Activated T-helper 1 cell treated with anti-CD3 and anti-CD28 coated beads, Interleukin-12 subunit alpha, Interleukin-12 subunit beta, Interleukin-2, Interleukin-4 antibody, amounts not matched to agents 30 ng/mL and 10 ng/mL and 1 ng/mL, durations not matched to agents 14 hours and 24 hours and 36 hours (primary cell): ENCODE results near the gene LRMDA. TPM values are rescaled to one million over a fixed set of nuclear protein-coding genes. Genes with fewer than 3 reads are reported as not detected.

ENCODE experiments used
- DNase-seq: peaks from one replicate; pipeline ENCODE4 v3.0.0; 2021; ENCODE audit warnings: low spot score
- H3K27ac Mint-ChIP-seq: one replicate; pipeline ENCODE4 v1.8.0; 2021; ENCODE audit warnings: mild to moderate bottlenecking, mixed read lengths
- H3K27me3 Mint-ChIP-seq: one replicate; pipeline ENCODE4 v1.8.0; 2022; ENCODE audit warnings: mild to moderate bottlenecking, moderate library complexity, mixed read lengths; ENCODE audit not compliant: insufficient read depth
- H3K36me3 Mint-ChIP-seq: one replicate; pipeline ENCODE4 v1.8.0; 2021; ENCODE audit warnings: low read depth, mixed read lengths
- H3K4me1 Mint-ChIP-seq: one replicate; pipeline ENCODE4 v1.8.0; 2021; ENCODE audit warnings: low read depth, mixed read lengths
- H3K4me3 Mint-ChIP-seq: one replicate; pipeline ENCODE4 v1.8.0; 2021; ENCODE audit warnings: mild to moderate bottlenecking, moderate library complexity, mixed read lengths
- H3K9me3 Mint-ChIP-seq: one replicate; pipeline ENCODE4 v1.8.0; 2021; ENCODE audit warnings: mixed read lengths
- intact Hi-C: fragments of 100-400 bp; cut with micrococcal nuclease; formaldehyde crosslinking; loops from one replicate; pipeline ENCODE4 v1.15.1; 2024
- total RNA-seq: library from RNA; stranded (reverse); gene quantifications from 2 replicates; pipeline ENCODE4 v1.2.3, GENCODE V29; 2022

Gene LRMDA
- total RNA-seq, 1 donor from 2014 or later: not detected

DNA sequence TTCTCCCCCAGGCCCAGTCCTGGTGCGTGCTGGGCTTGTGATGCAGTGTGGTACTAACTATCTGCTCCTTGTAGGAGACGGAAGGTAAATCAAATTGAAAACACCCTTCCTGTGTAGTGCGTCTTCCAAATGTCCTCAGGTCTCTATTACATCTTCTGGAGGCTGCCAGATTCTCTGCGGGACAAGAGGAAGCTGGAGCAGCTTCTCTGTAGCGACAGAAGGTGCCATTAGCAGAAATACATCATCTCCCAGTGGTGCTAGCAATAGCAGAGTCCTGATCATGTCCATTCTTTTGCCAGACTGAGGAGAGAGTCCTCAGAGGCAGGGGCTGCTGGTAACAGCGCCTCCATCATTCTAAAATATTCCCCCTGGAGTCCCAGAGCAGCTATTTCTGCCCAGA is 675.2 kb downstream of the LRMDA start:
- Mint-ChIP-seq H3K27ac (no peak overlapping the region), H3K36me3 (no peaks in the 10 kb centered on the region), H3K4me1 (no peaks in the 10 kb centered on the region), H3K4me3 (no peak overlapping the region), H3K9me3 (no peaks in the 10 kb centered on the region), H3K27me3 (no peaks in the 10 kb centered on the region)
- DNase-seq: no peak
- intact Hi-C loops: no loop called here

DNA sequence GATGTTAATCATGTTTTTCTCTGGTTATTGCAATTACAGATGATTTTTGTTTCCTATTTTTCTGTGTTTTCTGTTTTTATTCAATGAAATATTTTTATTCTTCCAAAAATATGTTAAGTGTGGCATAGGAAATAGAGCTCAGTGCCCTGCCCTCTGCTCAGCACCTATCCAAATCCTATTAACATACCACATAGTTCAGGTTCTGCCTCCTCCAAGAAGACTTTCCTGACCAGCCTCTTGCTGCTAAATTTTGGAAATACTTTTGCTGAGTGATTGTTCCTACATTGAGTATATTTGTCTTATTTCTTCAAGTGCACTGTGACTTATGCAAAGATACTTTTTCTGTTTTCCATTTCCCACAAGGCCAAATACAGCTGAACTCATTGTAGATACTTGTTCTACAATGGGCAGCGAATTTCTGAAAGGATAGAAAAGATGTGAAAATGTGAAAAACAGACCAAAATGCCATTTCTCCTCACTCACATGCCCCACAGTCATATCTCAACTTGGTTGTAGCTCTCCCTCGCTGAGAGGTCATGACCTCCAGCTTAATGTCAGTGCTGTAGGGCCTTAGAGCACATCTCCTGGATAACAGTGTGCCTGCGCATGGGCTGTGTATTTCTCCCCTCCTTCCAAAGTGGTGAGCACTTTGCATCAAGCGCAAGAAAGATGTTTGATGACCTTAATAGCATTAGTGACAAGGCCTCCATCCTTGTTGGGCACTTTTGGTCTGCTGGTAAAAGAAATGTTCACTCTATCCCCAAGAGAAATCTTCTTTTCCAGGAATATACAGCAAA is 677.3 kb downstream of the LRMDA start:
- no peak overlapping the region for H3K4me3 Mint-ChIP-seq
- no peaks in the 10 kb centered on the region for H3K27me3 Mint-ChIP-seq
- H3K36me3 Mint-ChIP-seq: no peaks in the 10 kb centered on the region
- DNase-seq: no peak
- H3K27ac Mint-ChIP-seq: no peak overlapping the region
- no peaks in the 10 kb centered on the region for H3K9me3 Mint-ChIP-seq
- H3K4me1 Mint-ChIP-seq: no peaks in the 10 kb centered on the region
- intact Hi-C loops: no loop called here

DNA sequence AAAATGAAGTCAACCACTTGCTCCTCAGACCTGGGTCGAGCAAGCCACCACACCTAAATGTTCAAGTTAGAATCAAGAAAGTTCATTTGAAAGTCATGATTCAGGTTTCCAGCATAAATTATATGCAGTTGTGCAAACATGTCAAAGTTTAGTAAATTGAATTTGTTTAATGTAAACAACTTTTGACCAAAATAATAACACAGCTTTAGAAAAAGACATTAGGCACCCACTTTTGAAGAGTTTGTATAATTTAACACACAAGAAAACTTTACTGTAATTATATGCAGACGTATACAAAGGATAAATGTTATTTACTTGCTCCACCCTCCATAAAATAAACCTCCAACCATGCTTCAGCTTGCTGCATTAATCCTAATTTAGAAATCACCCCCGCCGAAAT is 680.0 kb downstream of the LRMDA start:
- Mint-ChIP-seq H3K36me3 (no peaks in the 10 kb centered on the region), H3K4me3 (no peak overlapping the region), H3K27ac (no peak overlapping the region), H3K27me3 (no peaks in the 10 kb centered on the region), H3K9me3 (no peaks in the 10 kb centered on the region), H3K4me1 (no peaks in the 10 kb centered on the region)
- no peak for DNase-seq
- intact Hi-C loops: no loop called here

DNA sequence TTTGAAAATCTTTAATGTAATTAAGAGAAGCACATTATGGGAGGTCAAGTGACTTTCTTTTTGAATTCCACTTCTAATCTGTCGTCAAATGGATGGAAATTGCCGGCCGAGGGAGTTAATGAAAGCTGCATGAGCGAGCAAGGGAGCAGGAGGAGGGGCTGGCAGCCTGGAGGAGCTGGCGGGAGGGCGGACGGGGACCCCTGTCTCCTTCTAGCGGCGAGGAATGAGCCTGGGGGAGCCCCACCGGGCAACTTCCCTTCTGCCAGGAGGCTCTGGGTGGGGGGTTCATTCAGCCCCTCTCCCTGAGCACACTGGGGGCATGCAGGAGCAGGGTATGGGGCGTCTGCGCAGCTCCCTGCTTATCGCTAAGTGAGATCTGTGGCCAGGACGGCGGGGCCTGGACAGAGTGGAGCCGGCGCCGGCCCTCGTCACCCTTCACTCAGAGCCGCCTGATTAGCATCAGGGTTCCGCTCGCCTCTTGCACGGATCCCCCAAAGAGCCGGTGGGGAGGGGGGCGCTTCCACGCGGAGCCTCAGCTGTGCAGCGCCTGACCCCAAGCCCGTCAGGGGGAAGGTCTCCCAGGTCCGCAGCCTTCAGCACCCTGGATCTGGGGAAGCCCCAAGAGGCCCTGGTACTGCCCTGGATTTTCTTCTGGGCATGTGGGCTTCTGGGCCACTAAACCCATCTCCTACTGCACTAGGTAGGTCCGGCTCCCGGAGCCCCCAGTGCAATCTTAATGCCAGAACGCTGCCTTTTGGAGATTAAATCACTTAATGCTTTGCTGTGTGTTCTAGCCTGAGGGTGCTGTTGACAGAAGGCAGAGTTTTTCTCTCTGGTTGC is 680.8 kb downstream of the LRMDA start:
- no peak for DNase-seq
- intact Hi-C loops: no loop called here
- H3K4me1 Mint-ChIP-seq: no peaks in the 10 kb centered on the region
- H3K36me3 Mint-ChIP-seq: no peaks in the 10 kb centered on the region
- H3K27me3 Mint-ChIP-seq: no peaks in the 10 kb centered on the region
- no peaks in the 10 kb centered on the region for H3K9me3 Mint-ChIP-seq
- no peak overlapping the region for H3K27ac Mint-ChIP-seq
- no peak overlapping the region for H3K4me3 Mint-ChIP-seq

DNA sequence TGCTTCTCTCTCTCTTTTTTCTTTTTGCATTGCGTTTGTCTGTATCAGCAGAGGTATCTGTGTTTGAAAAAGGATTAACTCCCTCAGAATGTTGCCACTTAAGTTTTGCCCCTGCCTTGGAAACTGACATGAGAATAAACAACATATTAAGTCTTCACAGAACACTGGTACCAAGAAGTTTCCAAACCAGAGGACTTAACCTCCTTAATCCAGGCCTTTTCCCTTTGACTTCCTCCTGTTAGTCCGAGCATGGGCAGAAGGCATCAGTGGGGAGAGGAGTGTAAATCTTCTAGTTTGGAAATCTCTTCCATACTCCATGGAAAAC is 681.4 kb downstream of the LRMDA start:
- DNase-seq: no peak
- no peaks in the 10 kb centered on the region for H3K27me3 Mint-ChIP-seq
- H3K4me3 Mint-ChIP-seq: no peak overlapping the region
- H3K36me3 Mint-ChIP-seq: no peaks in the 10 kb centered on the region
- no peaks in the 10 kb centered on the region for H3K9me3 Mint-ChIP-seq
- H3K27ac Mint-ChIP-seq: no peak overlapping the region
- H3K4me1 Mint-ChIP-seq: no peaks in the 10 kb centered on the region
- intact Hi-C loops: no loop called here

DNA sequence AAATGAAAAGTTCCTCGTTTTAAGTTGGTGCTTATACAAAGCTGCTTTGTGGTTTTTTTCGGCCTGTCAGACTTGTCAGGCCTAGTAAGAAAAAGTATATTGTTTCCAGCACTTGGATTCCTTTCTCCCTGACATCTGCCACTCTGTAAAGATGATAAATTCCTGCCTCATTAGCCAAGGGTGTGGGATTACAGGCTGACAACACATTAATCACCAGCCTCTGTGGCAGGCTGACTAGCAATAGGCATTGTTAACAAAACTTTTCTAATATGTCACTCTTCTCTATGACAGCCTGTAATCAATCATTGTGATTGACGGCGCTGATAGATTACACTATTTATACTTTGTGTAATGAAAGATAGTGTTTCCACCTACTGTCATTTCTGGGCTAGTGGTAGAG is 682.5 kb downstream of the LRMDA start:
- H3K36me3 Mint-ChIP-seq: no peaks in the 10 kb centered on the region
- no peaks in the 10 kb centered on the region for H3K27me3 Mint-ChIP-seq
- no peaks in the 10 kb centered on the region for H3K9me3 Mint-ChIP-seq
- intact Hi-C loops: no loop called here
- H3K27ac Mint-ChIP-seq: no peak overlapping the region
- no peaks in the 10 kb centered on the region for H3K4me1 Mint-ChIP-seq
- no peak overlapping the region for H3K4me3 Mint-ChIP-seq
- DNase-seq: no peak

DNA sequence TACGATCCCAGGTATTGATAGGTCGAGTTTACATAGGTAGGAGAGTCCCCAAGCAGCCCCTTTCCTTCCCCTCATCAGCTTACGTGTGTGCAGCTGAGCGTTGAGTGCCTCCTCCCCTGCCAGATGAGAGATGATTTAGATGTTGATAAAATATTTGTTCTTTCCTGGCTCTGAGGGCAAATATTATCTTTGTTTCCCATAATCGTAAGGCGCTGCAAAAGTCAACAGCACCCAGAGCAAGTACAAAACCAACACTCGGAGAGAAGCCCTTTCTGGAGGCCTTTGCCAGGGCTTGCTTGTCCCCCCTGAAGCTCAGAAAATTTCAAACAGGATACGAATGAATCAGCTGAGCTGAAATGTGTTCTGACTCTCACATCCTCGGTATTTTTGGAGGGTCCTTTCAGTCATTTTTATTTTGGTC is 683.2 kb downstream of the LRMDA start:
- no peak for DNase-seq
- Mint-ChIP-seq H3K4me3 (no peak overlapping the region), H3K27me3 (no peaks in the 10 kb centered on the region), H3K36me3 (no peaks in the 10 kb centered on the region), H3K9me3 (no peaks in the 10 kb centered on the region), H3K27ac (no peak overlapping the region), H3K4me1 (no peaks in the 10 kb centered on the region)
- intact Hi-C loops: no loop called here

DNA sequence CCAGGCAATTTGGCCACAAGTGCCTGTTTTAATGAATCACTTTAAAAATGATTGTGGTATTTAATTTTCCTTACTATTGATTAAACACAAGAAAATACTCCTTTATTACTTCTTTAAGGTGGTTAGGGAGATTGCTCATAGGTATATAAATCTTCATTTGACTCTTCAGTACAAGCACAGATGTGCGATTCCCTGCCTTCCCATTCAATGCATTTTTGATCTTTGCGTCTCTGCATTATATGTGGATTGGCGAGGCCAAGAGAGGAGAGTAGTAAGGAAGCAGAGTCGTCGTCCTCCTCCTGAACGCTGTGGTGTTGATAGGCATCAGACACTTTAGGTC is 683.7 kb downstream of the LRMDA start:
- intact Hi-C loops: no loop called here
- no peak overlapping the region for H3K27ac Mint-ChIP-seq
- no peaks in the 10 kb centered on the region for H3K4me1 Mint-ChIP-seq
- H3K4me3 Mint-ChIP-seq: no peak overlapping the region
- H3K36me3 Mint-ChIP-seq: no peaks in the 10 kb centered on the region
- DNase-seq: no peak
- H3K27me3 Mint-ChIP-seq: no peaks in the 10 kb centered on the region
- no peaks in the 10 kb centered on the region for H3K9me3 Mint-ChIP-seq

DNA sequence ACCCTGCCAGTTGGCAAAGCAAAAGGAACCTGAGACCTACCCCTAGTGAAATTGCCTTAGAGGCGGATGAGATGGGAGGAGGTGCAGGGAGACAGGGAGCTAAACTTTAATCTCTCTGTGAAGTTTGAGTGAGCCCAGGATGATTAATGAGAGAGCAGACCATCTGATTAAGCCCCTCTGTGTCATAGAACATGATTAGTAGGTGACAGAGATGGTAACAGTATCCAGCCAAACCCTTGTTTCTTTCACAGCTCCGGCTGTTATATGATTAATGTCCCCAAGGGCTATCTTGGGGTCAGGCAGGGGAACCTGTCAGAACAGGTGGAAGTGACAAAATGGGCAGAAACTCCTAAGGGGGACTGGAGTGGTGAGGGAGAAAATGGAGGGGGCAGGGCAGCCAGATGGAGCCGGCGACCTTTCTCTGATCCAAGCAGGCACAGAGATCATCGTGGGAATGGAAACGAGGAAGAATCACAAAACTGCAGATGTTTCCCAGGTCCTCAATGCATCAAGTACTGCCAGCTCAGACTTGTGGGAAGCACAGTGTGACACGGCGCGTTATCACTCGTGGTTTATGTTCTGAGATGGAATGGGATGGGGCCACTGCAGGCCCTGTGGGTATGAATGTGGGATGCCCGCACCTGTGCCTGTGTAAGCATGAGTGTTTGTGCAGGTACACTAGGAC is 684.2 kb downstream of the LRMDA start:
- Mint-ChIP-seq H3K9me3 (no peaks in the 10 kb centered on the region), H3K27ac (no peak overlapping the region), H3K36me3 (no peaks in the 10 kb centered on the region), H3K4me3 (no peak overlapping the region), H3K4me1 (no peaks in the 10 kb centered on the region), H3K27me3 (no peaks in the 10 kb centered on the region)
- intact Hi-C loops: no loop called here
- no peak for DNase-seq

DNA sequence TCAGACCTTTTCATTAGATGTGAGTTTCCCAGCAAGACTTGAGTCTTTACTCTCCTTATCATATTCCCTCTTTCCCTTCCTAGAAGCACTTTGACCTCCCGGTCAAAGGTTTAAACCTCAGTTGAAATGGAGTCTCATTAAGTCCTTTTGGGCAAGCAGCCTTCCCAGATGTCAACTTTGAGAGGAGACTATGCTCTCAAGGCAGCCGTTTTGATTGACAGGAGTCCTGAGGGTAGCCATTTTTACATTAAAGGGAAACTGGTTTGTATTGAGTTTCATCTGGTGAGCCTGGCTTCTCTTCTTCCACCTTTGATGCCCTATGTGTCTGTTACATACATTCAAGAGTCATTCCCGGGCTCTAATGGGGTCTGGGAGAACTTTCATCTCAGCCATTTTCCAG is 685.1 kb downstream of the LRMDA start:
- no peaks in the 10 kb centered on the region for H3K9me3 Mint-ChIP-seq
- DNase-seq: no peak
- H3K36me3 Mint-ChIP-seq: no peaks in the 10 kb centered on the region
- no peaks in the 10 kb centered on the region for H3K4me1 Mint-ChIP-seq
- intact Hi-C loops: no loop called here
- H3K27ac Mint-ChIP-seq: no peak overlapping the region
- H3K27me3 Mint-ChIP-seq: no peaks in the 10 kb centered on the region
- H3K4me3 Mint-ChIP-seq: no peak overlapping the region

DNA sequence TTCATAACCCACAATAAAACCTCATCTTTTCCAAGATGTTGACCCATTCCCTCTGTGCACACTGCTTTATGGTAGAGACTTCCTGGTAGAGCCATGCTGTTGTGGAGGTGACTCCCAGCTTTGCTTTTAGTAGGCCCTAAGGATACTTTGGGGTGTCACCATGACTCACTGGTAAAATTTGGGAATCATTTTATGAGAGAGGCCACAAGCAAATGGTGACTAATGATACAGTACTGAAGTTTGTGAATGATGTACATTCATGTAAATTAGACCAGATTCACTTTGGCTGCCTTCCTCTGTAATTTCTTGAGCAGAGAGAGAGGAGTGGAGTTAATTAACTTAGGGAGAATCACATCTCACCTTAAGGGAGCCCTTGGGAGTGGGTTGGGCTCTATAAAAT is 686.5 kb downstream of the LRMDA start:
- DNase-seq: no peak
- no peaks in the 10 kb centered on the region for H3K9me3 Mint-ChIP-seq
- H3K36me3 Mint-ChIP-seq: no peaks in the 10 kb centered on the region
- H3K4me1 Mint-ChIP-seq: no peaks in the 10 kb centered on the region
- no peaks in the 10 kb centered on the region for H3K27me3 Mint-ChIP-seq
- H3K4me3 Mint-ChIP-seq: no peak overlapping the region
- intact Hi-C loops: no loop called here
- no peak overlapping the region for H3K27ac Mint-ChIP-seq

DNA sequence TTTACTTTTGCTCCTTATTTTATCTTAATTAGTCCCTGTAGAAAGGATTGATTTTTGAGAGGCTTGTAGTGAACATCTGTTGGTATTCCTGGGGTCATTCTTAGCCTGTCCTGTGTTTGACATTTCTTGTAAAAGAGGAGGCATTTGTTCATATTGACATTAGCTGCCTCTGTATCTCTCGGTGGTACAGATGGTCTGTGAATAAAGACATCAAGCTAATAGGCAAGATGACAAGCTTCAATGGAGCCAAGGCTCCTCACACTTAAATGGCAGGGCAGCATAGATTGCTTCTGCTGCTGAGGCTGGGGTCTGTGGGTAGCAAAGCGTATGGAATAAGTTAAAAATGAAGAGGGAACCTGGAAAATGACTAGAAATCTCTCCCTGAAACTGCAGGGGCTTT is 687.6 kb downstream of the LRMDA start:
- Mint-ChIP-seq H3K36me3 (no peaks in the 10 kb centered on the region), H3K27ac (no peak overlapping the region), H3K4me3 (no peak overlapping the region), H3K4me1 (no peaks in the 10 kb centered on the region), H3K9me3 (no peaks in the 10 kb centered on the region), H3K27me3 (no peaks in the 10 kb centered on the region)
- intact Hi-C loops: no loop called here
- DNase-seq: no peak

DNA sequence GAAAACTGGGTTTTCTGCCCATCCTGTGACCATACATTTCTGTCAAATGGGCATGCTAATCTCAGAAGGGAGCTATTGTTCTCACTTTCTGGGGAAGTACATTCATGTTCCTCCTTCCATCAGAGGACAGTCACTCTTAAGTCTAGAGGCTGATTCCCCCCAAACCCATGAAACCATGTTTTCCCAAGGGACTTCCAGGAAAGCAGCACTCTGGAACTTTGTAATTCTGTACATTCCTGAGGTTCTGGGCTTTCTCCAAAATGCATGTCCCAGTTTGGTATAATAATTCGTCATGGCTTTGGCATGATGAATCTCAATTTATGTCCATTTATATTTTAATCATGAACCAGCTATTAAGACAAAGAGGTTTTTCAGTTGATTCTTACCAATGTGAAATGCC is 688.1 kb downstream of the LRMDA start:
- Mint-ChIP-seq H3K9me3 (no peaks in the 10 kb centered on the region), H3K27me3 (no peaks in the 10 kb centered on the region), H3K4me3 (no peak overlapping the region), H3K27ac (no peak overlapping the region), H3K4me1 (no peaks in the 10 kb centered on the region), H3K36me3 (no peaks in the 10 kb centered on the region)
- intact Hi-C loops: no loop called here
- DNase-seq: no peak
